ENCODE results near the gene NME7. TPM values are rescaled to one million over a fixed set of nuclear protein-coding genes. Genes with fewer than 3 reads are reported as not detected.

NME7 gene
- total and polyA plus RNA-seq, 12 donors = 5.5 to 18.9 (median 10.5) TPM

- no peak for ATAC-seq
- H3K27me3 ChIP-seq = no peaks in the 10 kb centered on the region
- H3K27ac ChIP-seq = no peak overlapping the region
- no peak for TF ChIP-seq CTCF (IDR thresholded peaks at IDR 0.05)
- 90 to 94% methylated on average over 2 of the region's 2 CpGs for WGBS, 2 donors
- H3K36me3 ChIP-seq = no peaks in the 10 kb centered on the region
- no peak for DNase-seq
- no peak overlapping the region for H3K4me3 ChIP-seq
- intact Hi-C loops (cut with DNase I) = no loop called here
- H3K9me3 ChIP-seq = no peaks in the 10 kb centered on the region
- H3K4me1 ChIP-seq = peaks cover 0 to 6% (median 0%) of the 10 kb centered on the region in 9 donors
Measured at GRCh38 chr1:169149555-169150286, 217.9 kb downstream of the NME7 start.

GRCh38 chr1:169148472-169149252, 218.9 kb downstream of the NME7 start:
- no peak for DNase-seq
- TF ChIP-seq CTCF (IDR thresholded peaks at IDR 0.05) = no peak
- no peak for ATAC-seq
- intact Hi-C loops (cut with DNase I) = no loop called here
- Histone ChIP-seq H3K36me3 (no peaks in the 10 kb centered on the region), H3K9me3 (no peaks in the 10 kb centered on the region), H3K4me3 (no peak overlapping the region), H3K27ac (no peak overlapping the region), H3K27me3 (no peaks in the 10 kb centered on the region), H3K4me1 (peaks cover 0 to 6% (median 0%) of the 10 kb centered on the region in 9 donors)
- WGBS, 2 donors = 84% methylated on average over 5 of the region's 5 CpGs

- Histone ChIP-seq H3K9me3 (no peaks in the 10 kb centered on the region), H3K27ac (no peak overlapping the region), H3K4me3 (no peak overlapping the region), H3K27me3 (no peaks in the 10 kb centered on the region), H3K4me1 (no peaks in the 10 kb centered on the region), H3K36me3 (no peaks in the 10 kb centered on the region)
- no peak for TF ChIP-seq CTCF (IDR thresholded peaks at IDR 0.05)
- 80 to 81% methylated on average over 1 of the region's 1 CpG for WGBS, 2 donors
- intact Hi-C loops (cut with DNase I) = no loop called here
- ATAC-seq (no peak), DNase-seq (no peak)
Measured at GRCh38 chr1:169146576-169147214, 220.9 kb downstream of the NME7 start.

- Histone ChIP-seq H3K4me3 (no peak overlapping the region), H3K27ac (no peak overlapping the region), H3K36me3 (no peaks in the 10 kb centered on the region), H3K9me3 (no peaks in the 10 kb centered on the region), H3K27me3 (no peaks in the 10 kb centered on the region), H3K4me1 (no peaks in the 10 kb centered on the region)
- 93 to 94% methylated on average over 7 of the region's 7 CpGs for WGBS, 2 donors
- intact Hi-C loops (cut with DNase I) = no loop called here
- ATAC-seq = no peak
- DNase-seq = no peak
- TF ChIP-seq CTCF (IDR thresholded peaks at IDR 0.05) = no peak
Measured at GRCh38 chr1:169144941-169145626, 222.5 kb downstream of the NME7 start.
